ENCODE results near the gene ATP6V0A1. TPM values are rescaled to one million over a fixed set of nuclear protein-coding genes. Genes with fewer than 3 reads are reported as not detected.

Gene ATP6V0A1
- total RNA-seq, 1 experiment from 2014 or later = 53.4 TPM

GRCh38 chr17:42531455-42532354 is 73.0 kb downstream of the ATP6V0A1 start:
- DNase-seq (ENCODE audit: low read depth, low spot score) = no peak
- H3K9me3 ChIP-seq (ENCODE audit: control insufficient read depth, insufficient read depth, low read depth, low read length) = no peaks in the 10 kb centered on the region
- ChIA-PET POLR2A (no interaction called here), CTCF (no interaction called here)
- BruUV-seq (replicated peaks) = no TSS peak
- peak overlapping the region; percentile 34 to 51 for H3K4me3 ChIP-seq (ENCODE audit: low read depth in 2 of 2, low read length in 2 of 2)
- TF ChIP-seq REST (IDR thresholded peaks at IDR 0.05; ENCODE audit: insufficient read depth in 1 of 2, low read depth in 2 of 2, low read length in 1 of 2) (no peak), CTCF (IDR thresholded peaks at IDR 0.05) (peak; percentile 49; the same call in 1 of the 2 replicates), POLR2AphosphoS5 (IDR thresholded peaks at IDR 0.05; ENCODE audit: low read depth, low read length) (no peak), TCF7L2 (IDR thresholded peaks at IDR 0.05; ENCODE audit: low read depth, low read length) (peak; percentile 57)
- intact Hi-C loops (cut with micrococcal nuclease; ENCODE audit: unreplicated experiment) (no loop called here), in situ Hi-C loops (cut with HindIII; ENCODE audit: low pct_unique_long_range_greater_than_20kb, low sequenced_read_pairs) (no loop called here)
- H3K27ac ChIP-seq (ENCODE audit: low read length) = peak overlapping the region; percentile 90
- H3K36me3 ChIP-seq (ENCODE audit: control insufficient read depth, insufficient read depth, low read length) = no peaks in the 10 kb centered on the region; the same call in 1 of the 2 replicates
- peak; percentile 48 for ATAC-seq
- H3K27me3 ChIP-seq (ENCODE audit: control insufficient read depth, insufficient read depth, low read length) = no peaks in the 10 kb centered on the region
- H3K4me1 ChIP-seq (ENCODE audit: control insufficient read depth, insufficient read depth, low read length) = peaks cover 37% of the 10 kb centered on the region

GRCh38 chr17:42535155-42536047 is 76.7 kb downstream of the ATP6V0A1 start:
- Histone ChIP-seq H3K9me3 (ENCODE audit: control insufficient read depth, insufficient read depth, low read depth, low read length) (no peaks in the 10 kb centered on the region), H3K36me3 (ENCODE audit: control insufficient read depth, insufficient read depth, low read length) (no peaks in the 10 kb centered on the region; the same call in 1 of the 2 replicates), H3K27ac (ENCODE audit: low read length) (peak overlapping the region; percentile 98), H3K4me1 (ENCODE audit: control insufficient read depth, insufficient read depth, low read length) (peaks cover 39% of the 10 kb centered on the region), H3K27me3 (ENCODE audit: control insufficient read depth, insufficient read depth, low read length) (no peaks in the 10 kb centered on the region), H3K4me3 (ENCODE audit: low read depth in 2 of 2, low read length in 2 of 2) (peak overlapping the region; percentile 52 to 62)
- in situ Hi-C loops (cut with HindIII; ENCODE audit: low pct_unique_long_range_greater_than_20kb, low sequenced_read_pairs) (no loop called here), intact Hi-C loops (cut with micrococcal nuclease; ENCODE audit: unreplicated experiment) (no loop called here)
- no TSS peak for BruUV-seq (replicated peaks)
- TF ChIP-seq SIN3A (IDR thresholded peaks at IDR 0.05; ENCODE audit: borderline replicate concordance, insufficient read depth, low read depth, low read length) (no peak), POLR2AphosphoS5 (IDR thresholded peaks at IDR 0.05; ENCODE audit: low read depth, low read length) (no peak), REST (IDR thresholded peaks at IDR 0.05; ENCODE audit: insufficient read depth in 1 of 2, low read depth in 2 of 2, low read length in 1 of 2) (no peak), CTCF (IDR thresholded peaks at IDR 0.05) (no peak), TCF7L2 (IDR thresholded peaks at IDR 0.05; ENCODE audit: low read depth, low read length) (no peak)
- ChIA-PET POLR2A (no interaction called here), CTCF (no interaction called here)
- ATAC-seq (peak; percentile 26), DNase-seq (ENCODE audit: low read depth, low spot score) (no peak)

All from Panc1 (cell line).